Common myeloid progenitor, CD34-positive (primary cell): ENCODE results near the gene CCDC187.

Source experiments
- CTCF ChIA-PET: fragments of 350-600 bp; sonication (Branson Sonifier 250); formaldehyde crosslinking; loops from one replicate; lab custom pipeline; 2021; ENCODE audit warnings: antibody characterized with exemption; lab: Charles Lee
- POLR2A ChIA-PET: fragments of 350-600 bp; sonication (Branson Sonifier 250); formaldehyde crosslinking; loops from one replicate; lab custom pipeline; 2021; ENCODE audit warnings: antibody characterized with exemption; lab: Charles Lee
- DNase-seq, 3 donors: peaks; one replicate each; pipeline versions ENCODE4 v3.0.0 to v3.0.0-alpha.2; 2013
- H3K27ac ChIP-seq, 2 experiments: 1 replicate in 1 of 2; 2 replicates in 1 of 2; pipeline ENCODE4 v1.7.0; 2013; ENCODE audit warnings: inconsistent platforms in 2 of 2, low read length in 2 of 2, mild to moderate bottlenecking in 2 of 2, low read depth in 1 of 2, moderate library complexity in 1 of 2; ENCODE audit not compliant: severe bottlenecking in 2 of 2, insufficient read depth in 1 of 2, poor library complexity in 1 of 2
- H3K27me3 ChIP-seq, 5 experiments: replicated peaks in 2 of 5; 1 replicate in 3 of 5; 2 replicates in 2 of 5; pipeline versions ENCODE4 v1.6.1 to v1.7.0; 2013; ENCODE audit warnings: low read length in 4 of 5, mild to moderate bottlenecking in 2 of 5, moderate library complexity in 2 of 5, inconsistent platforms in 1 of 5; ENCODE audit not compliant: insufficient read depth in 5 of 5, control insufficient read depth in 4 of 5
- H3K36me3 ChIP-seq, 4 experiments: 1 replicate in 2 of 4; 2 replicates in 2 of 4; pipeline versions ENCODE4 v1.6.1 to v1.7.0; 2013; ENCODE audit warnings: low read length in 3 of 4, control low read depth in 1 of 4, mild to moderate bottlenecking in 1 of 4; ENCODE audit not compliant: control insufficient read depth in 4 of 4, insufficient read depth in 4 of 4
- H3K4me1 ChIP-seq, 4 experiments: 1 replicate in 3 of 4; 2 replicates in 1 of 4; pipeline versions ENCODE4 v1.6.1 to v1.7.1; 2013; ENCODE audit warnings: low read length in 3 of 4, mild to moderate bottlenecking in 3 of 4, control low read depth in 1 of 4, inconsistent platforms in 1 of 4, moderate library complexity in 1 of 4; ENCODE audit not compliant: control insufficient read depth in 4 of 4, insufficient read depth in 4 of 4; ENCODE audit errors: control extremely low read depth in 1 of 4
- H3K4me3 ChIP-seq, 7 experiments: 1 replicate in 4 of 7; 2 replicates in 3 of 7; pipeline versions ENCODE4 v1.5.1 to v1.7.0; 2013; ENCODE audit warnings: mild to moderate bottlenecking in 7 of 7, low read length in 6 of 7, moderate library complexity in 6 of 7, inconsistent platforms in 2 of 7, low read depth in 2 of 7, control low read depth in 1 of 7; ENCODE audit not compliant: insufficient read depth in 4 of 7, control insufficient read depth in 1 of 7; ENCODE audit errors: extremely low read depth in 1 of 7
- H3K9me3 ChIP-seq, 5 experiments: 1 replicate in 4 of 5; 2 replicates in 1 of 5; pipeline versions ENCODE4 v1.6.1 to v1.7.1; 2013; ENCODE audit warnings: low read length in 4 of 5, mild to moderate bottlenecking in 2 of 5, inconsistent platforms in 1 of 5, low read depth in 1 of 5, moderate library complexity in 1 of 5; ENCODE audit not compliant: control insufficient read depth in 4 of 5, insufficient read depth in 2 of 5; ENCODE audit errors: control extremely low read depth in 1 of 5
- WGBS: methylation state at CpG from one replicate; pipeline ENCODE4 v1.1.5; 2013; ENCODE audit not compliant: insufficient coverage; 5-methylcytosine and 5-hydroxymethylcytosine counted together

Gene CCDC187

GRCh38 chr9:136275655-136276429, 28.1 kb downstream of the CCDC187 start:
- Histone ChIP-seq H3K27ac (no peak overlapping the region), H3K9me3 (no peaks in the 10 kb centered on the region), H3K36me3 (no peaks in the 10 kb centered on the region), H3K4me3 (no peak overlapping the region), H3K4me1 (no peaks in the 10 kb centered on the region), H3K27me3 (peaks cover 0 to 3% (median 0%) of the 10 kb centered on the region in 5 experiments)
- no peak for DNase-seq
- POLR2A ChIA-PET, result no interaction called here
- CTCF ChIA-PET, result interaction anchor here (1.1 to 2.8 kb wide), 2 partner anchors 9 to 51 kb away, joined by 3 to 6 read pairs; no protein-coding TSS in a partner anchor
- 85% methylated on average over 21 of the region's 21 CpGs for WGBS

GRCh38 chr9:136274786-136275654, 28.9 kb downstream of the CCDC187 start:
- no peak overlapping the region for H3K4me3 ChIP-seq
- no peak for DNase-seq
- 92% methylated on average over 21 of the region's 28 CpGs for WGBS
- no peaks in the 10 kb centered on the region for H3K36me3 ChIP-seq
- H3K4me1 ChIP-seq, result no peaks in the 10 kb centered on the region
- H3K9me3 ChIP-seq, result no peaks in the 10 kb centered on the region
- ChIA-PET POLR2A (no interaction called here), CTCF (interaction anchor here (1.1 to 2.8 kb wide), 3 partner anchors 9 to 50 kb away, joined by 3 to 6 read pairs (median 3); no protein-coding TSS in a partner anchor)
- peaks cover 0 to 3% (median 0%) of the 10 kb centered on the region in 5 experiments for H3K27me3 ChIP-seq
- H3K27ac ChIP-seq, result no peak overlapping the region

DNA sequence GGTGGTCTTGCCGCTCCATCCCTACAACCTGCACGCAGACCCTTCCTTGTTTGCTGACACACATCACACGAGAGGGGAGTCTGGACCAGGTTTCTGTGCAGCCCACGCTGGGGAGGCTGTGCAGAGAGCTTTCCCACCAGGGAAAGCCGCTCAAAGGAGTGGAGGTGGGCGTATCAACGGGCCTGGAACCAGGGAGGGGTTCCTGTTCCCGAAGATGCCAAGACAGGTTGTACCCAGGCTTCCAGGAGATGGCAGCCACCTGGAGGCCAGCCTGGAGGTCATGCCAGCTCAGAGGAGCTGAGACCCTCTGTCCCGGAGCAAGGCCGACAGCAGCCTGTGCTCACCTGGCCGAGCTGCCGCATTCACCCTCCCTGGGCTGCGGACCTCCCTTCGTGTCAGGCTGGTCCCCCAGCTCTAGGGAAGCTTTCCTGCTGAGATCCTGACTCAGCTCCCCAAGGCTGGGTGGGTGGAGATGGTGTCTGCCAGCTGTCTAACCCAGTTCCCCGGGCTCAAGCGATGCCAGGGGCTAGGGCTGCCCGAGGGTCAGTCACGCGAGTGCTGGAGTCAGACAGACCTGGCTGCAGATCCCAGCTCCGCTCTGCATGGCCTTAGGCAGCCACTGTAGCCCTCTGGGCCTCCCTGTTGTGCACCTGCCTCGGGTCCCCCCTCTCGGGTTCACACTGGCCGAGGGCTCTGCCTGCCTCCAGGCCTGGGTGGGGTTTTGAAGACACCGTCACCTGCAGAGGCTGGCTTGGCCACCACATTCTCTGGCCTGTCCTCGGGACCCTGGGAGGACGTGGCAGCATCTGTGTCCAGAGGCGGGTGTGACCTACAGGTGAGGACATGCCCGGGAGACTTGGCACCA, 29.7 kb downstream of the CCDC187 start:
- no peak for DNase-seq
- ChIA-PET POLR2A (no interaction called here), CTCF (interaction anchor here (1.2 to 2.8 kb wide), 2 partner anchors 10 to 26 kb away, joined by 3 to 6 read pairs; no protein-coding TSS in a partner anchor)
- peaks cover 0 to under 1% (median 0%) of the 10 kb centered on the region in 5 experiments for H3K27me3 ChIP-seq
- H3K36me3 ChIP-seq, result no peaks in the 10 kb centered on the region
- H3K4me3 ChIP-seq, result no peak overlapping the region
- WGBS, result 98% methylated on average over 22 of the region's 28 CpGs
- H3K27ac ChIP-seq, result no peak overlapping the region
- no peaks in the 10 kb centered on the region for H3K4me1 ChIP-seq
- H3K9me3 ChIP-seq, result no peaks in the 10 kb centered on the region

DNA sequence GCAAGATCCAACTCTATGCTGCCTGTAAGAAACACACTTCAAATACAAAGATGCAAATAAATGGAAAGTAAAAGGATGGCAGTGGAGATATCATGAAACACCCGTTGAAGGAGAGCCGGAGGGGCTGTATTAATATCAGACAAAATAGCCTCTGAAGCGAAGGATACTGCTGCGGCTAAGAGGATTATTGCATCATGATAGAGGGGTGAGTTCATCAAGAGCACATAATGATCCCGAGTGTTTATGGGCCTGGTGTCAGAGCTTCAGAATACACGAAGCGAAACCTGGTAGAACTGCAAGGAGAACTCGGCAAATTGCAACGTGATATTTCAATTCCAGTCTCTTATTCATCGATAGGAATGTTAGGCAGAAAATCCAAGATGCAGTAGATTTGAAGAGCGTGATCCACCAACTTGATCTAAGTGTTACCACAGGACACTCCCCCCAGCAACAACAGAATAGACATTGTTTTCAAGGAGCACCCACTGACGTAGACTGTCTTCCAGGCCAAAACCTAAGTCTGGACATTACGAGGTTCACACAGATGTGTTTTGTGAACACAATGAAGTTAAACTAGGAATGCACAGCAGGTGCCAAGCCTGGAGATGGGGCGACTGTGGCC, 30.5 kb downstream of the CCDC187 start:
- WGBS, result 97% methylated on average over 14 of the region's 14 CpGs
- Histone ChIP-seq H3K4me3 (no peak overlapping the region), H3K27me3 (no peaks in the 10 kb centered on the region), H3K27ac (no peak overlapping the region), H3K36me3 (no peaks in the 10 kb centered on the region), H3K4me1 (no peaks in the 10 kb centered on the region), H3K9me3 (no peaks in the 10 kb centered on the region)
- ChIA-PET CTCF (no interaction called here), POLR2A (no interaction called here)
- DNase-seq, result no peak

GRCh38 chr9:136270173-136270705, 33.7 kb downstream of the CCDC187 start:
- H3K4me1 ChIP-seq, result peaks cover 0 to 8% (median 7%) of the 10 kb centered on the region in 4 experiments
- H3K9me3 ChIP-seq, result no peaks in the 10 kb centered on the region
- ChIA-PET POLR2A (no interaction called here), CTCF (interaction anchor here (0.8 to 3.4 kb wide), 3 partner anchors 12 to 101 kb away, joined by 3 to 15 read pairs (median 3); no protein-coding TSS in a partner anchor)
- no peak for DNase-seq
- H3K27ac ChIP-seq, result no peak overlapping the region
- no peaks in the 10 kb centered on the region for H3K27me3 ChIP-seq
- no peaks in the 10 kb centered on the region for H3K36me3 ChIP-seq
- 95% methylated on average over 11 of the region's 13 CpGs for WGBS
- no peak overlapping the region for H3K4me3 ChIP-seq

- DNase-seq, result no peak
- H3K27me3 ChIP-seq, result no peaks in the 10 kb centered on the region
- H3K27ac ChIP-seq, result no peak overlapping the region
- H3K9me3 ChIP-seq, result no peaks in the 10 kb centered on the region
- H3K36me3 ChIP-seq, result no peaks in the 10 kb centered on the region
- ChIA-PET CTCF (interaction anchor here (1.0 to 4.0 kb wide), 7 partner anchors 9 to 99 kb away, joined by 3 to 21 read pairs (median 7); no protein-coding TSS in a partner anchor), POLR2A (no interaction called here)
- peaks cover 0 to 9% (median 8%) of the 10 kb centered on the region in 4 experiments for H3K4me1 ChIP-seq
- no peak overlapping the region for H3K4me3 ChIP-seq
- 96% methylated on average over 6 of the region's 6 CpGs for WGBS
These were observed 35.2 kb downstream of the CCDC187 start for GRCh38 chr9:136268735-136269134.
